SKM-1 treated with dmso at 0.1 percent for 144 hours (cell line): ENCODE data around the gene PRKCE.

Source experiments
- DNase-seq: peaks from one replicate; lab custom pipeline; 2025; ENCODE audit not compliant: unreplicated experiment; lab: John Stamatoyannopoulos, UW

PRKCE gene

GRCh38 chr2:46230677-46231425 is 579.4 kb downstream of the PRKCE start:
- no peak for DNase-seq

- no peak for DNase-seq
These were observed 580.2 kb downstream of the PRKCE start for GRCh38 chr2:46231721-46232120.

GRCh38 chr2:46232860-46233259 is 581.4 kb downstream of the PRKCE start:
- DNase-seq = no peak

- no peak for DNase-seq
These were observed 584.8 kb downstream of the PRKCE start for GRCh38 chr2:46236006-46236875.

GRCh38 chr2:46236876-46237859 is 585.7 kb downstream of the PRKCE start:
- no peak for DNase-seq
